ENCODE data around the gene HNRNPF. TPM values are rescaled to one million over a fixed set of nuclear protein-coding genes. Genes with fewer than 3 reads are reported as not detected.
"Not testable (repeated sequence)": the region's sequence is repeated elsewhere in the genome, so short reads cannot be mapped to it uniquely, and the experiment has no call there.

The HNRNPF gene, protein sequence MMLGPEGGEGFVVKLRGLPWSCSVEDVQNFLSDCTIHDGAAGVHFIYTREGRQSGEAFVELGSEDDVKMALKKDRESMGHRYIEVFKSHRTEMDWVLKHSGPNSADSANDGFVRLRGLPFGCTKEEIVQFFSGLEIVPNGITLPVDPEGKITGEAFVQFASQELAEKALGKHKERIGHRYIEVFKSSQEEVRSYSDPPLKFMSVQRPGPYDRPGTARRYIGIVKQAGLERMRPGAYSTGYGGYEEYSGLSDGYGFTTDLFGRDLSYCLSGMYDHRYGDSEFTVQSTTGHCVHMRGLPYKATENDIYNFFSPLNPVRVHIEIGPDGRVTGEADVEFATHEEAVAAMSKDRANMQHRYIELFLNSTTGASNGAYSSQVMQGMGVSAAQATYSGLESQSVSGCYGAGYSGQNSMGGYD
- total RNA-seq = 100 to 1,000 TPM; 530 to 544 TPM

DNA sequence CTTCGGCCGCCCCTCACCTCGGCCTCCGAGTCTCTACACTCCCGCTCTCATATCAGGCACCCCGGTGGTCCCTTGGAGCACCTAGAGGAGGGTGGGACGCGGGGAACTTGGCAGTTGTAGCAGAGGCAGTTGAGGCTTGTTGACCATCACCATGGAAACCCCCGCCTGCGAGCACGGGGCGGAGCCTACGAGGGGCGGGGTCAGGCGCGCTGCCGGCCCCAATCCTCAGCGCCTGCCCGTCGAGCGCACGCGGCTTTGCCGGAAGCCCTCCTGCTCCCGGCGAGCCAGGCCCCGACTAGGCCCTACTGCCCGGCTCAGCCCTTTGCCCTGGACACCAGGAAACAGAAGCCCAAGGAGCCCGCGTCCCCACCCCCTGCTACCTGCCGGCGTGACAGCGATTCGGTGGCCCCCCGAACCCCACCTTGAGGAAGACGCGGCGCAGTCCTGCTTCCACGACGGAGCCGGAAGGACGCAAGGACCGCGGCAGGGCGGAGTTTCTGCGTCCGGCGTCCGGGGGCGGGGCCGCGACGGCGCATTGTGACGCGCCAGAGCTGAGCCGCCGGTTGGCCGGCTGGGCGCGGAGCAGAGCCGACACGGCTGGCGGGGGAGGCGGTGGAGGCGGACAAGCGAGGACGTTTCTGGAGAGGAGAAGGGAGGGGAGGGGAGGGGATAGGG, at the start of gene HNRNPF:
HNRNPF (minus strand) TSS at position 477 of the 675 bp plus-strand sequence. CDS start 21,302 bp downstream, outside the sequence.
- Mint-ChIP-seq H3K4me3 (peak within 1 kb of the TSS; percentile 94), H3K36me3 (peaks cover 44% of the 10 kb centered on the region), H3K4me1 (peaks cover 23% of the 10 kb centered on the region), H3K27me3 (peaks cover 3% of the 10 kb centered on the region), H3K27ac (peak within 1 kb of the TSS; percentile 99), H3K9me3 (no peaks in the 10 kb centered on the region)
- DNase-seq = peak; percentile 98

DNA sequence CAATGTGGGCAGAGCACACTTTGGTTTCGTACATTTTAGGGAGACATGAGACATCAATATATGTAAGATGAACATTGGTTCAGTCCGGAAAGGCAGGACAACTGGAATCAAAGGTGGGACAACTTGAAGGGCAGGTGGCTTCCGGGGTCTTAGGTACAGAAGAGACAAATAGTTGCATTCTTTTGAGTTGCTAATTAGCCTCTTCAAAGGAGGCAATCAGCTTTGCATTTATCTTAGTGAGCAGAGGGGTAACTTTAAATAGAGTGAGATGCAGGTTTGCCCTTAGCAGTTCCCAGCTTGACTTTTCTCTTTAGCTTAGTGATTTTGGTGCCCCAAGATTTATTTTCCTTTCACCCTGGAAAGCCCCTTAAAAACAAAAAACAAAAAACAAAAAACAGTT, 49.2 kb upstream of the HNRNPF start:
- Mint-ChIP-seq H3K27me3 (no peaks in the 10 kb centered on the region), H3K36me3 (peaks cover 11% of the 10 kb centered on the region), H3K4me1 (peaks cover 33% of the 10 kb centered on the region), H3K9me3 (no peaks in the 10 kb centered on the region), H3K4me3 (no peak overlapping the region), H3K27ac (no peak overlapping the region)
- no peak for DNase-seq

DNA sequence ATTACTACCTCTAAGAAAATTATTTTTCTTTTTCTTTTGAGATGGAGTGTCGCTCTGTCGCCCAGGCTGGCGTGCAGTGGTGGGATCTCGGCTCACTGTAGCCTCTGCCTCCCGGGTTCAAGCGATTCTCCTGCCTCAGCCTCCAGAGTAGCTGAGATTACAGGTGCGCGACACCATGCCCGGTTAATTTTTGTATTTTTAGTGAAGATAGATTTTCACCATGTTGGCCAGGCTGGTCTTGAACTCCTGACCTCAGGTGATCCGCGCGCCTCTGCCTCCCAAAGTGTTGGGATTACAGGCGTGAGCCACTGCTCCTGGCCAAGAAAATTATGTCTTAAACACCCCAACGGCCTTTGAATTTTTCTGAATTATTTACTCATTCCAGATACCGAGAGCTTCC, 47.6 kb upstream of the HNRNPF start:
- DNase-seq, H3K27me3 Mint-ChIP-seq, H3K9me3 Mint-ChIP-seq: not testable (repeated sequence)
- peak overlapping the region; percentile 99 for H3K4me3 Mint-ChIP-seq
- peak overlapping the region; percentile 99 for H3K27ac Mint-ChIP-seq
- H3K36me3 Mint-ChIP-seq = peaks cover 11% of the 10 kb centered on the region
- H3K4me1 Mint-ChIP-seq = peaks cover 47% of the 10 kb centered on the region

DNA sequence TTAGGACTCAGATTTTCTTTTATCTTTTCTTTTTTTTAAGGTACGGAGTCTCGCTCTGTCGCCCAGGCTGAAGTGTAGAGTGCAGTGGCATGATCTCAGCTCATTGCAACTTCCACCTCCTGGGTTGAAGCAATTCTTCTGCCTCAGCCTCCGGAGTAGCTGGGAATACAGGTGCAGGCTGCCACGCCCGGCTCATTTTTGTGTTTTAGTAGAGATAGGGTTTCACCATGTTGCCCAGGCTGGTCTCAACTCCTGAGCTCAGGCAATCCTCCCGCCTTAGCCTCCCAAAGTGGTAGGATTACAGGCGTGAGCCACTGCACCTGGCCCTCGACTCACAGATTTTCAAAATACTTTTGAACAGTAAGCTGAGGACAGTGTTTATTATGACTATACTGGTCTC, 45.0 kb upstream of the HNRNPF start:
- peaks cover 46% of the 10 kb centered on the region for H3K4me1 Mint-ChIP-seq
- peaks cover 11% of the 10 kb centered on the region for H3K36me3 Mint-ChIP-seq
- peak overlapping the region; percentile 99 for H3K4me3 Mint-ChIP-seq
- H3K9me3 Mint-ChIP-seq, DNase-seq, H3K27me3 Mint-ChIP-seq: not testable (repeated sequence)
- H3K27ac Mint-ChIP-seq = peak overlapping the region; percentile 99

DNA sequence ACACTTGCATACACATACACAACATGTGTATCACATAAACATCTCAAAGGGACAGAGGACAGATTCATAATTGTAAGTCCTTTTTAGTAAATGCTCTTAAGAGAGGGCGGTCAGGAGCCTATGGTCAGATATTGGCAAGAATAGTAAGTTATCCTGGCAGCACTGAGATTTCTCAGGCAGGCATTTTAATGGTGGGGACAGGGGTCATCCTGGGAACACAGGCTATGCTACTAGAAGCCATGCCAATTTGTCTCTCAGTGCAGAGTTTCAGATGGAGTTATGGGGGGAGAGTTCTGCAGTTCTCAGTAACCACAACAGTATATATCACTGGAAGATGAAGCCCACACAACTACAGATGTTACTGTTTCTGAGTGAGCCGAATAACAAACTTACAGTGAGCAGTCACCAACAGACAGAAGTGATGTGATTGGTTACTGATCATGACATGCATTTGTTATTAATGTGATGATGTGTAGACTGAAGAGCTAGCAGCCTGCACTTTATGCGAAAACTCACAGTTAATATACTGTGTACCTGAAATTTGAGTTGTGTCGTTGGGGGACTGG, 44.4 kb upstream of the HNRNPF start:
- Mint-ChIP-seq H3K36me3 (peaks cover 11% of the 10 kb centered on the region), H3K4me1 (peaks cover 46% of the 10 kb centered on the region), H3K9me3 (no peaks in the 10 kb centered on the region), H3K4me3 (peak overlapping the region; percentile 56), H3K27ac (peak overlapping the region; percentile 94), H3K27me3 (no peaks in the 10 kb centered on the region)
- no peak for DNase-seq

DNA sequence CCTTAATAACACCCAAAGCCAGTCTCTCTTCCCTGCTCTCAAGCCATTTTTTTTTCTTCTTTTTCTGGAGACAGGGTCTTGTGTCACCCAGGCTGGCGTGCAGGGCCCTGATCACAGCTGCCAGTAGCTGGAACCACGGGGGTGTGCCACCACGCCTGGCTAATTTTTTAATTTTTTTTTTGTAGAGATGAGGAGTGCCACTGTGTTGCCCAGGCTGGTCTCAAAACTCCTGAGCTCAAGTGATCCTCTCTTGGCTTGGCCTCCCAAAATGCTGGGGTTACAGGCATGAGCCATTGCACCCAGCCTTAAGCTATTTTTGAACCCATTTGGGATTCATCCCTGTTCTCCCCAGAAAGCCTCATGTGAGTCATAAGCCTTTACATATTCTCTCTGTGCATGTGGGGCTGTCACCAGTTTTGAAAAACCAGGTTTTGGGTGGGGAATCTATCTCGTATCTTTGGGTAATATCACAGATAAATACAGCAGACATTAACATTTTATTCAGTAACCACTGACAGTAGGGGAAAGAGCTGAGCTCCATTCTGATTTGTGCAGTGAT, 43.4 kb upstream of the HNRNPF start:
- Mint-ChIP-seq H3K9me3 (no peaks in the 10 kb centered on the region), H3K27me3 (no peaks in the 10 kb centered on the region), H3K27ac (peak overlapping the region; percentile 94), H3K4me1 (peaks cover 43% of the 10 kb centered on the region), H3K4me3 (peak overlapping the region; percentile 58), H3K36me3 (peaks cover 15% of the 10 kb centered on the region)
- DNase-seq = no peak

DNA sequence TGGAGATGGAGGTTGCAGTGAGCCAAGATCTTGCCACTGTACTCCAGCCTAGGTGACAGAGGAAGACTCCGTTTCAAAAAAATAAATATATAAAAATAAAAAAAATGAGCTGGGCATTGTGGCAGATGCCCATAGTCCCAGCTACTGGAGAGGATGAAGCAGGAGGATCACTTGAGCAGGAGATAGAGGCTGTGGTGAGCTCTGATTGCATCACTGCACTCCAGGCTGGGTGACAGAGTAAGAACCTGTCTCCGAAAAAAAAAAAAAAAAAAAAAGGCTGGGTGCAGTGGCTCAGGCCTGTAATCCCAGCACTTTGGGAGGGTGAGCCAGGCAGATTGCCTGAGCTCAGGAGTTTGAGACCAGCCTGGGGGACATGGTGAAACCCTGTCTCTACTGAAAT, 39.8 kb upstream of the HNRNPF start:
- H3K27me3 Mint-ChIP-seq = no peaks in the 10 kb centered on the region
- no peak overlapping the region for H3K27ac Mint-ChIP-seq
- H3K4me3 Mint-ChIP-seq = no peak overlapping the region
- H3K4me1 Mint-ChIP-seq = peaks cover 25% of the 10 kb centered on the region
- H3K9me3 Mint-ChIP-seq = peaks cover 5% of the 10 kb centered on the region
- peaks cover 20% of the 10 kb centered on the region for H3K36me3 Mint-ChIP-seq
- no peak for DNase-seq

DNA sequence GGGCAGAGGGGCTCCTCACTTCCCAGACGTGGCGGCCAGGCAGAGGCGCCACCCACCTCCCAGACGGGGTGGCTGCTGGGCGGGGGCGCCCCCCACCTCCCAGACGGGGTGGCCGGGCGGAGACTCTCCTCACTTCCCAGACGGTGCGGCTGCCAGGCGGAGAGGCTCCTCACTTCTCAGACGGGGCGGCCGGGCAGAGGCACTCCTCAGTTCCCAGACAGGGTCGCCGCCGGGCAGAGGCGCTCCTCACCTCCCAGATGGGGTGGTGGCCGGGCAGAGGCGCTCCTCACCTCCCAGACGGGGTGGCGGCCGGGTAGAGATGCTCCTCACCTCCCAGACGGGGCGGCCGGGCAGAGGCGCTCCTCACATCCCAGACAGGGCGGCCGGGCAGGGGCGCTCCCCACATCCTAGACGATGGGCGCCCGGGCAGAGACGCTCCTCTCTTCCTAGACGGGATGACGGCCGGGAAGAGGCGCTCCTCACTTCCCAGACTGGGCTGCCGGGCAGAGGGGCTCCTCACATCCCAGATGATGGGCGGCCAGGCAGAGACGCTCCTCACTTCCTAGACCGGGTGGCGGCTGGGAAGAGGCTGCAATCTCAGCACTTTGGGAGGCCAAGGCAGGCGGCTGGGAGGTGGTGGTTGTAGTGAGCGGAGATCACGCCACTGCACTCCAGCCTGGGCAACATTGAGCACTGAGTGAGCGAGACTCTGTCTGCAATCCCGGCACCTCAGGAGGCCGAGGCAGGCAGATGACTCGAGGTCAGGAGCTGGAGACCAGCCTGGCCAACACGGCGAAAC, 37.4 kb upstream of the HNRNPF start:
- H3K4me3 Mint-ChIP-seq, H3K27ac Mint-ChIP-seq, H3K9me3 Mint-ChIP-seq, H3K27me3 Mint-ChIP-seq, DNase-seq, H3K4me1 Mint-ChIP-seq: not testable (repeated sequence)
- peaks cover 17% of the 10 kb centered on the region for H3K36me3 Mint-ChIP-seq

DNA sequence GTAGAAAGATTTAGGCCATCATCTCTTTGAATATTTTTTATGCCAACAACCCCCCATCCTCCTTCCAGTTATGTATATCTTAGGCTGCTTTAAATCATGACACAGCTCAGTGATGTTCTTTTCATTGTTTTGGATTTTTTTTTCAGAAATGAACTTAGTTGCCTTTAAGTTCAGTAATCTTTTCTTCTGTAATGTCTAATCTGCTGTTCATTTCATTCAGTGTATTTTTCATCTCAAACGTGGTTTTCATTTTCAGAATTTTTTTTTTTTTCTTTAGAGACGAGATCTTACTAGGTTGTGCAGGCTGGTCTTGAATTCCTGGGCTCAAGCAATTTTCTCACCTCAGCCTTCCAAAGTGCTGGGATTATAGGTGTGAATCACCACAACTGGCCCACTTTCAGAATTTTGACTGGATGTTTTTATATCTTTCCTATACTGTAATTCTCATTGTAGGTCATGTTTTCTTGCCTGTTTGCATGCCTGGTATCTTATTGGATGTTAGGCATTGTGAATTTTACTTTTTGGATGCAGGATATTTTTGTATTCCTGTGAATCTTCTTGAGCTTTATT, 36.0 kb upstream of the HNRNPF start:
- H3K27ac Mint-ChIP-seq = no peak overlapping the region
- peaks cover 5% of the 10 kb centered on the region for H3K9me3 Mint-ChIP-seq
- no peaks in the 10 kb centered on the region for H3K27me3 Mint-ChIP-seq
- no peak for DNase-seq
- H3K36me3 Mint-ChIP-seq = peaks cover 17% of the 10 kb centered on the region
- H3K4me3 Mint-ChIP-seq = no peak overlapping the region
- H3K4me1 Mint-ChIP-seq = peaks cover 2% of the 10 kb centered on the region

DNA sequence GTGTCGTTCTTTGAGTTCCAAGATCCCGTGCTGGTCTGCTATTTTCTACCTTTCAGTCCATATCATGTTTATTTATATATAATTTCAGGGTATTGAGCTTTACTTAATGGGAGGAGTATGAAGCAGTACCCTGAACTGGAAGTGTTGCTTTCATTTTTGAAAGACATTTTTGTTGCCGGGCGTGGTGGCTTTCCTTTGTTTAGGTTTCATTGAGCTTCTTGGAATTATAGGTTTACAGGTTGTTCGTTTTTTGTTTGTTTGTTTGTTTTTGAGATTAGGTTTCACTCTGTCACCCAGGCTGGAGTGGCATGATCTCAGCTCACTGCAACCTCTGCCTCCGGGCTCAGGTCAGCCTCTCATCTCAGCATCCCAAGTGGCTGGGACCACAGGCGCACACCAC, 35.3 kb upstream of the HNRNPF start:
- no peak overlapping the region for H3K4me3 Mint-ChIP-seq
- DNase-seq = no peak
- H3K27ac Mint-ChIP-seq = no peak overlapping the region
- peaks cover 5% of the 10 kb centered on the region for H3K9me3 Mint-ChIP-seq
- H3K27me3 Mint-ChIP-seq = no peaks in the 10 kb centered on the region
- peaks cover 17% of the 10 kb centered on the region for H3K36me3 Mint-ChIP-seq
- H3K4me1 Mint-ChIP-seq = peaks cover 2% of the 10 kb centered on the region

DNA sequence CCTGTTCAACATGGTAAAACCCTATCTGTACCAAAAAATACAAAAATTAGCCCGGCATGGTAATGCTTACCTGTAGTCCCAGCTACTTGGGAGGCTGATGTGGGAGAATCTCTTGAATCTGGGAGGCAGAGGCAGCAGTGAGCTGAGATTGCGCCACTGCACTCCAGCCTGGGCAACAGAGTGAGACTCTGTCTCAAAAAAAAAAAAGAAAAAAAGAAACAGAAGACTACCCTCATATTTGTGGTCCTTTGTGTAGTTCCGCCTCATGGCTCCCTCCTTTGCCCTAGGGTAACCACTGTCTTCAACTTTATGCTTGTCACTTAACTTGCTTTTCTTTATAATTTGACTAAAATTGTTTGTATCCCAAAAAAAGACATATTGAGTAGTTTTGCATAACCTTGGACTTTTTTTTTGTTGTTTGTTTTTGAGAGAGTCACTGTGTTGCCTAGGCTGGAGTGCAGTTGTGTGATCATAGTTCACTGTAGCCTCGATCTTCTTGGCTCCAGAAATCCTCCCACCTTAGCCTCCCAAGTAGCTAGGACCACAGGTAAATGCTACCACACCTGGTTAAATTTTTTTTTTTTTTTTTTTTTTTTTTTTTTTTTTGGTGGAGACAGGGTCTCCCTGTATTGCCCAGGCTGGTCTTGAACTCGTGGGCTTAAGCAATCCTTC, 31.6 kb upstream of the HNRNPF start:
- DNase-seq = no peak

DNA sequence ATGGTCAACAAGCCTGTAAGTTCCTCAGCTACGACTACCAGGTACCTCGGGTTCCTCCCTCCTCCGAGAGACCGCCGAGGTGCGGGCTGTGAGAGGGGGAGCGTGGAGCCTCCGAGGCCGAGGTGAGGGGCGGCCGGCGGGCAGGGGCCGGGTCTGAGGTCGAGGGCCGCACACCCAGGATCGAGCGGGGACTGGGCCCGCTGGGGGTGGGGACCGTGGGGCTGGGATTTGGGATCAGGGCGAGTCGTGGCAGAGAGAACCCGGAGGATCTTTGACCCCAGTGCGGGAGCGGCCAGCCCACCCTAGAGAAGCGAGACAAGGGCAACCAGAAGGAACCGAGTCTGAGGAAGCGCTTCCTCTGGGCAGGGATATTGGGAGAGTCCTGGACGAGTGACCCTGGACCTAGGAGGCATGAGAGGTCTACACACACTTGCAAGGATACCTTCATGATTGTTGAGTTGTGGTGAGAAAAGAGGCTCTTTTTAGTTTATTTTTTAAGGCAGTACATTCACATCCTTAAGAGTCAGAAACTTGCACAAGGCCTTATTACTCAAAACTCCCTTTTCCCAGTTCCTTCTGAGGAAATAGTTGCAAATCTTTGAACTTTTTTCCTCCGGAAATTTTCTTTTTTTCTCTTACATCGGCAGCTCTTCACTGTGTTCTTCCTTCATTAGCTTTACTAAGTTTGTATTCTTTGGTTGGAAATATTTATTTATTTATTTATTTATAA, 28.3 kb upstream of the HNRNPF start:
- DNase-seq = no peak
- Mint-ChIP-seq H3K27me3 (no peaks in the 10 kb centered on the region), H3K27ac (peak overlapping the region; percentile 74), H3K36me3 (peaks cover 2% of the 10 kb centered on the region), H3K4me3 (peak overlapping the region; percentile 96), H3K4me1 (peaks cover 6% of the 10 kb centered on the region), H3K9me3 (no peaks in the 10 kb centered on the region)

More for the DNA sequence above, 31.6 kb upstream of the HNRNPF start:
- Mint-ChIP-seq H3K4me3 (no peak overlapping the region), H3K36me3 (peaks cover 7% of the 10 kb centered on the region), H3K27ac (no peak overlapping the region), H3K9me3 (no peaks in the 10 kb centered on the region), H3K4me1 (peaks cover 6% of the 10 kb centered on the region), H3K27me3 (no peaks in the 10 kb centered on the region)

DNA sequence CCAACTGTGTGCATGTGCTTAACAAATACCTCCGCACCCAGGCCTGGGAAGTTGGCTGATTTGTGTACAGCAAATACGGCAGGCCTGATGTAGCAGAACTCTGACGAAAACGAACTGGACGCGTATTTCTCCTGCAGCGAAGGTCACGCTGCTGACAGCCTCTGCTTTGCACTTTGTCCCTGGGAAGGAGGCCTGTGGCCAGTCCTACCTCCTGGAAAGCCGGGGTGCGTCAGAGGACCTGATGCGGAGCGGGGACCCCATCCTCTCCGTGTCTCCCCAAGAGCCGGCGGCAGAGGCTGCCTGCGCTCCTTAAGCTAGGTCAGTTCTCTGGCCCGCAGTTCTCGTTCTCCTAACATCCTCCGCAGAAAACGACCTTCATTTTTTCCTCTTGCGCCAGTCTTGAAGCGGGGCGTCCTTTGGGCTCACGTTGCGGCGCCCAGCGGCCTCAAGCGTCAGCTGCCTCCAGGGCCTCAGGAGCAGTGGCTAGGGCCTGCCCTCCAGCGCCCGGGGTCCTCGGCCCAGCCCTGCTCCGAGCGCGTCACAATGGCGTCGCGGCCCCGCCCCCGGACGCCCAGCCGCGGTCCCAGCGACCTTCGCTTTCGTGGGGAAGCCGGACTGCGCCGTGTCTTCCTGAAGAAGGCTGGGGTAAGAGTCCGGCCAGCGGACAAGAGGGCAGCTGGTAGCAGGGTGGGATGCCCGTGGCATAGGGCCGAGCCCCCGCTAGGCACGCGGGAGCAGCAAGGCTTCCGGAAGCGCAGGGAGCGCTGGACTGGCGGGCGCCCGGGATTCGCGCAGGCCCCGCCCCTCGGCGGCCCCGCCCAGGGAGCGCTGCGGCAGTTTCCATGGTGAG, 27.5 kb upstream of the HNRNPF start, which contains the start of gene ZNF487:
ZNF487 (plus strand) TSS at position 821 of the 850 bp plus-strand sequence. CDS start 38,703 bp downstream, outside the sequence.
- Mint-ChIP-seq H3K27me3 (no peaks in the 10 kb centered on the region), H3K36me3 (peaks cover 2% of the 10 kb centered on the region), H3K4me3 (peak within 1 kb of the TSS; percentile 96), H3K4me1 (peaks cover 6% of the 10 kb centered on the region), H3K27ac (peak within 1 kb of the TSS; percentile 97), H3K9me3 (no peaks in the 10 kb centered on the region)
- peak; percentile 93 for DNase-seq

All from activated naive CD8-positive, alpha-beta T cell treated with anti-CD3 and anti-CD28 coated beads for 36 hours (primary cell).